Measurements from ENCODE around the gene IL13.

IL13 gene

GRCh38 chr5:132673488-132673887 is 15.5 kb downstream of the IL13 start:
- no peak for DNase-seq

- DNase-seq: no peak
Observed at GRCh38 chr5:132673939-132674630, 16.1 kb downstream of the IL13 start, which contains the start of gene IL4. TSS of gene IL4 (plus strand) at chr5:132673989. CDS start at chr5:132674051, 62 bp downstream.

- DNase-seq: no peak
Observed at GRCh38 chr5:132674671-132675506, 16.9 kb downstream of the IL13 start.

- DNase-seq: no peak
Observed at GRCh38 chr5:132675936-132676689, 18.1 kb downstream of the IL13 start.

GRCh38 chr5:132677191-132677590 is 19.2 kb downstream of the IL13 start:
- no peak for DNase-seq

- DNase-seq: no peak
Observed at GRCh38 chr5:132677682-132678400, 19.9 kb downstream of the IL13 start.

- no peak for DNase-seq
Observed at GRCh38 chr5:132678735-132679134, 20.8 kb downstream of the IL13 start.

GRCh38 chr5:132679166-132679565 is 21.2 kb downstream of the IL13 start:
- DNase-seq: no peak

- no peak for DNase-seq
Observed at GRCh38 chr5:132679717-132680380, 21.9 kb downstream of the IL13 start.

- DNase-seq: no peak
Observed at GRCh38 chr5:132680780-132681475, 23.0 kb downstream of the IL13 start.

GRCh38 chr5:132681476-132681831 is 23.5 kb downstream of the IL13 start:
- no peak for DNase-seq

- no peak for DNase-seq
Observed at GRCh38 chr5:132681983-132682382, 24.0 kb downstream of the IL13 start.

- no peak for DNase-seq
Observed at GRCh38 chr5:132684491-132684890, 26.5 kb downstream of the IL13 start.

- DNase-seq: no peak
Observed at GRCh38 chr5:132684922-132685720, 27.1 kb downstream of the IL13 start.

GRCh38 chr5:132686193-132686592 is 28.2 kb downstream of the IL13 start:
- no peak for DNase-seq

- DNase-seq: no peak
Observed at GRCh38 chr5:132687995-132688394, 30.0 kb downstream of the IL13 start.

GRCh38 chr5:132688536-132689339 is 30.8 kb downstream of the IL13 start:
- DNase-seq: no peak

GRCh38 chr5:132689513-132689912 is 31.5 kb downstream of the IL13 start:
- DNase-seq: no peak

- DNase-seq: no peak
Observed at GRCh38 chr5:132690156-132690555, 32.2 kb downstream of the IL13 start.

Measured in activated CD4-positive, CD25-positive, alpha-beta regulatory T cell (primary cell).